HG03442 (cell line): ENCODE data around the gene SLC7A6.

Experiments
- ATAC-seq: cut with Tn5 transposase; IDR thresholded peaks from one replicate; pipeline ENCODE4 v1.9.1; 2021; ENCODE audit warnings: mild to moderate bottlenecking, moderate library complexity; ENCODE audit not compliant: unreplicated experiment

SLC7A6 gene

DNA sequence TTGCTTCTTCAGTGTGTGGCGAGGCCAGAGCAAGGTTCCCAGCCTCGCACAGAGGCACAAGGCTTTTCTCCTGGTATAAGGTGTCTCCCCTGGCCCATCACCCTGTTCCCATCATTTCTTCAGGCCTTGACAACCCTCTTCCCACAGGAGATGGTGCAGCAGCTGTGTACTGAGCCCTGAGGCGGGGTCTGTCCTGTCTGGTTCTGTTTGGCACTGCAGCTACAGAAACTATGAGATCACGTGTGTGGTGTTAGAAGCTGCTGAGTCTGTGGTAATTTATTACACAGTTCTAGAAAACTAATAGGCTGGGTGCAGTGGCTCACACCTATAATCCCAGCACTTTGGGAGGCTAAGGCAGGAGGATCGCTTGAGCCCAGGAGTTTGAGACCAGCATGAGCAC is 11.9 kb upstream of the SLC7A6 start:
- no peak for ATAC-seq

- no peak for ATAC-seq
Measured at GRCh38 chr16:68253721-68254120, 10.6 kb upstream of the SLC7A6 start.

- no peak for ATAC-seq
Measured at GRCh38 chr16:68255712-68256111, 8.6 kb upstream of the SLC7A6 start.

GRCh38 chr16:68257251-68257905 is 6.9 kb upstream of the SLC7A6 start:
- ATAC-seq: no peak

DNA sequence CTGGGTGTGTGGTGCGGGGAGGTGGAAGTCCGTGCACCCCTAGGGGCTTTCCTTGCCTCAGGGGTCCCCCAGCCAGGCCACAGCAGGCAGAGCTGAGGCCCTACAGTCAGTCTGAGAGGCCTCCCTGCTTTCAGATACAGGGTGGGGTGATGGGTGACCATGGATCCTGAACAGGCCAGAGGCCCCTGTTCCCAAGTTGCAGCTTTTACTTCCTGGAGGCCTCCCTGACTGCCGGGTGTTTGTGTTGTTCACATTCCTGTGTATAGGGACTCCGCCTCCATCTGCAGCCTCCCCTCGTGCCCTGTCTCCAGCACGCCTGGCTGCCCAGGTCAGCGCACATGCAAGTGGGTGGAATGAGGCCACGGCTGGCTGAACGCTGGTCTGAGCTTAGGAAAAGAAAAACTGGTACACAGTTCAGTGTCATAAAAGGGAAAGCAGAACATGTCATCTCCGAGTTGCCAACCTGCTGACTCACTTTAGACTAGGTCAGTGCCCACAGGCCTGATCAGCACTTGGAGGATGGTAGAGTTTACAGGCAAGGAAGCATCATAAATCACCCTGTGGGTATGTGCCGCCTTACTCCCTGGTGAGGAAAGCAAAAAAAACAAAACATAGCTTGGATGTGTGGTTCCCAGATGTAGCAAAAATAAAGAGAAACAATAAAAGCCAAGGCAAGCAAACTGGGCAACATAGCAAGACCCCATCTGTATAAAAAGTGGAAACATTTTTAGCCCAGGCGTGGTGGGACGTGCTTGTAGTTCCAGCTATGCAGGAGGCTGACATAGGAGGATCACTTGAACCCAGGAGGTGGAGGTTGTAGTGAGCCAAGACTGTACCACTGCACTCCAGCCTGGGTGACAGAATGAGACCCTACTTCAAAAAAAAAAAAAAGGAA is 6.2 kb upstream of the SLC7A6 start:
- no peak for ATAC-seq

GRCh38 chr16:68259007-68259825 is 5.1 kb upstream of the SLC7A6 start:
- ATAC-seq: no peak

DNA sequence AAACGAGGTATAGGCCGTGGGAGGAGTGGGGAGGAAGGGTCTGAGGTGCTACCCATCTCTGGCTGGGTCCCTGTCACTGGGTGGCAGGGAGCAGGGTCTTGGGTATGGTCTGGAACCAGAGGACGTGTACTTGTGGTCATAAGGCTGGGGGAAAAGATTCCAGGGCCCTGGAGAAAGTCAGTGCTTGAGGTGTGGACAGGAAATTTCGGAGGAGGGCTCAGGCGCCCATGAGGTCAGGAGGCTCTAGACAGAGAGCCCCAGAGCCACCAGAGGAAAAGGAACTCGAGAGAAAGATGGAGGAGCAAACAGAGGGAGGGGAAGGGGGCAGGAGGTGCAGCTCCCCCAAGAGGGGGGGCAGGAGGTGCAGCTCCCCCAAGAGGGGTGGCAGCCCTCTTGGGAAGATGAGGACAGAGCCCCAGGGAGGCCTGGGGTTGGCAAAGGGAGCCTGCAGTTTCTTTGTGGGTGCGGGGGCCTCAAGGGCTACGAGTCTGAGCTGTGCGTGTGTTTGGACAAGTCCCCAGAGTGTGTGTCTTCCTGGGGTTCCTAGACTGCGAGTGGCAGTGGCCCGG is 683 bp upstream of the SLC7A6 start:
- peak; percentile 4 for ATAC-seq

DNA sequence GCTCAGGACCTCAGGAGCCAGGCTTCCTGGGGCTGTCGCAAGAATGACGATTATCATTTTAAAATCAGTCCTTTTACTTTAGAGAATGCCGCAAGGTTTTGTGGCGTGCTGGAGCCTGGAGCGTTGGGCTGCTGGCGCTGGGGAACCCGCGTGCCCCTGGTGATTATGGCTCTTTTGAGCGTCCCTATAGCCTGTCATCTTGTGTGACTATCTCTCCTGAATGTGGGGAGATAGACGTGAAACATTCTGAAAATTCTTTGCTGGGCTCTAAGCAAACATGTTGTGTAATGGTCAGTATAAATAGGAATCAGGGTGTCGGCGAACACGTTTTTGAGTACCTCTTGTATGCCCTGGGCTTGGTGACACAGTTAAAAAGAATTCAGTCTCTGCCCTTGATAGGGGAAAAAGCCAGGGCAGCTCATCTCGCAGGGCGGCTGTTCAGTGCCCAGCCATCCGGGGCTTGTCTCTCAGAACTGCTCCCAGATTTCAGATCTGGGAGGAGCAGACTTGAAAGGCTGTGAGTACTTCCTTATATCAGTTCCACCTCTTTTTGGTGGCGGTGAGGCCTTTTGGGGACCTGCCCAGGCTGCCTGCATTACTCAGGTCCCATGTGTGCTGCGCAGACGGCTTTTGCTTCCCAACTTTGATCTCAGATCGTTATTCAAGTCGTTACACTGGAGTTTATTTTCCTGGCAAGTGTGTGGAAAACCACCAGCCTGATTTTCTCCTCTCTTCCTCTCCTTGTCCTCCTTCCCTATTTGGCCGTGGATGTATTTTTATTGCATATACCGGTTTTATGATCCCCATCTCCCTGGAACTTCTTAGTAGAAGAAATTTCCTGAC is 973 bp downstream of the SLC7A6 start:
- ATAC-seq: peak; percentile 2

DNA sequence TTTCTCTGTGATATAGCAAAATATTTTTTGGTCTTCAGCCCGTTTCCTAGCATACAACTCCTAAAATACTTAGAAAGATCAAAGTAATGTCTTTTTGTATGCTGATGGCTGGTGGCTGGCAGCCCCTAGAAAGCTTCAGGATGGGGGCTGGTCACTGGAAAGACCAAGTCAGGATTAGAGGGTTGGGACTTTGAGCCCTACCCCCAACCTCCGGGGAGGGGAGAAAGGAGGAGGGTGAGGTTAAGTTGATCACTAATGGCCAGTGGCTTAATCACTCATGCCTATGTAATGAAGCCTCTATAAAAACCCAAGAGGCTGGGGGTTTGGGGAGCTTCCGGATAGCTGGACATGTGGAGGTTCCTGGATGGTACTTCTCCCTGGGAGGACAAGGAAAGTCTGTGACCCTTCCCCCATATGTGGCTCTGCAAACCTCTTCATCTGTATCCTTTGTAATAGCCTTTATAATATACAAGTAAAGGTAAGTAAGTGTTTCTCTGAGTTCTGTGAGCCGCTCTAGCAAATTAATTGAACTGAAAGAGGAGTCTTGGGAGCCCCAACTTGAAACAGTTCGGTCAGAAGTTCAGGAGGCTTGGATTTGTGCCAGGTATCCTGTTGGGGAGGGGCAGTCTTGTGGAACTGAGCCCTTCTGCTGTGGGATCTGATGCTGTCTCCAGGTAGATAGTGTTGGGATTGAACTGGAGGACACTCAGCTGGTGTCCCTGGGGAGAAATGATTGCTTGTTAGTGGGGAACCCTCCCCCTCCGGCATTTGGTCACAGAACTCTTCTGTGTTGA is 3.5 kb downstream of the SLC7A6 start:
- ATAC-seq: no peak

- ATAC-seq: no peak
Measured at GRCh38 chr16:68269793-68270192, 5.5 kb downstream of the SLC7A6 start.

- ATAC-seq: no peak
Measured at GRCh38 chr16:68270353-68270752, 6.0 kb downstream of the SLC7A6 start.

GRCh38 chr16:68272507-68273209 is 8.3 kb downstream of the SLC7A6 start:
- no peak for ATAC-seq

GRCh38 chr16:68273459-68273858 is 9.1 kb downstream of the SLC7A6 start:
- no peak for ATAC-seq

GRCh38 chr16:68273896-68274295 is 9.6 kb downstream of the SLC7A6 start:
- ATAC-seq: no peak

DNA sequence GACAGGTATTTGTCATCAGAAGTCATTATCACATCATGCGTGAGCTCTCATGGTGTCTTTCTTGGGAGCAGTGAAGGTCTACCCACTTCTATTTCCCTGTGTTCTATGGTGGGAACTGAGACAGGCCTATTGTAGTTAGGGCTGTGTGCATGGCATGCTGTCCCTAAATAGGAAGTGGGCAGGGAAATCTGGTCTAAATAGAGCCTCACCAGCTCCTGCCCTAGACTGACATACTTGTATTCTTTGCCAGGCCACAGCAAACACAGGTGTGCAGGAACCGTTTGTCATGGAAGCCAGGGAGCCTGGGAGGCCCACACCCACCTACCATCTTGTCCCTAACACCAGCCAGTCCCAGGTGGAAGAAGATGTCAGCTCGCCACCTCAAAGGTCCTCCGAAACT is 10.1 kb downstream of the SLC7A6 start:
- no peak for ATAC-seq

- ATAC-seq: peak; percentile 70
Measured at GRCh38 chr16:68275611-68276191, 11.4 kb downstream of the SLC7A6 start.

GRCh38 chr16:68276223-68276622 is 11.9 kb downstream of the SLC7A6 start:
- ATAC-seq: no peak
